ENCODE measurements around the gene GOLIM4. TPM values are rescaled to one million over a fixed set of nuclear protein-coding genes. Genes with fewer than 3 reads are reported as not detected.

Gene GOLIM4
- polyA plus RNA-seq, 1 of the 3 experiments (the other 2 are of a cell fraction): 42.3 TPM

GRCh38 chr3:168034152-168034928, 61.4 kb downstream of the GOLIM4 start (continued):
- TF ChIP-seq NFIC (IDR thresholded peaks at IDR 0.05; ENCODE audit: borderline replicate concordance) (peak; percentile 77), TAF1 (IDR thresholded peaks at IDR 0.05; ENCODE audit: borderline replicate concordance, low read depth, low read length) (no peak)

DNA sequence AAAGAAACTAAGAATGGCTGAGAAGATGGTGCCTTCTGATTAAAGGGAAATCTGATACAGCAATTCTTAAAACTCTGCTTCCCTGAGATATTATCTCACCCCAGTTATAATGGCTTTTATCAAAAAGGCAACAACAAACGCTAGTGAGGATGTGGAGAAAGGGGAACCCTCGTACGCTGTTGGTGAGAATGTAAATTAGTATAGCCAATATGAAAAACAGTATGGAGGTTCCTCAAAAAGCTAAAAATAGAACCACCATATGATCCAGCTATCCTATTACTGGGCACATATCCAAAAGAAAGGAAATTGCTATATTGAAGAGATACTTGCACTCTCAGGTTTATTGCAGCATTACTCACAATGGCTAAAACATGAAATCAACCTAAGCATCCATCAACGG, 65.1 kb downstream of the GOLIM4 start:
- H3K4me3 ChIP-seq (ENCODE audit: low read depth in 2 of 2, low read length in 1 of 2): no peak overlapping the region
- H4K20me1 ChIP-seq (ENCODE audit: insufficient read depth): no peaks in the 10 kb centered on the region; the same call in 1 of the 2 replicates
- no peaks in the 10 kb centered on the region for H3K27me3 ChIP-seq (ENCODE audit: insufficient read depth)
- peaks cover 7% of the 10 kb centered on the region; the same call in 1 of the 2 replicates for H3K79me2 ChIP-seq (ENCODE audit: insufficient read depth)
- H3F3A ChIP-seq (replicated peaks; ENCODE audit: insufficient read depth): peaks cover 23% of the 10 kb centered on the region
- ChIA-PET CTCF (interaction anchor here (1.8 to 4.7 kb wide), 3 partner anchors 10 to 135 kb away, joined by 8 to 24 read pairs (median 12); no protein-coding TSS in a partner anchor), POLR2A (no interaction called here)
- H3K36me3 ChIP-seq (replicated peaks in 1 of 2; ENCODE audit: control insufficient read depth in 1 of 2, insufficient read depth in 2 of 2, low read length in 1 of 2): peaks cover 46 to 62% of the 10 kb centered on the region in 2 experiments
- H3K9me2 ChIP-seq: no peaks in the 10 kb centered on the region
- H2AFZ ChIP-seq (ENCODE audit: low read depth): no peak overlapping the region
- no peak for DNase-seq
- TF ChIP-seq, protein P1, sequence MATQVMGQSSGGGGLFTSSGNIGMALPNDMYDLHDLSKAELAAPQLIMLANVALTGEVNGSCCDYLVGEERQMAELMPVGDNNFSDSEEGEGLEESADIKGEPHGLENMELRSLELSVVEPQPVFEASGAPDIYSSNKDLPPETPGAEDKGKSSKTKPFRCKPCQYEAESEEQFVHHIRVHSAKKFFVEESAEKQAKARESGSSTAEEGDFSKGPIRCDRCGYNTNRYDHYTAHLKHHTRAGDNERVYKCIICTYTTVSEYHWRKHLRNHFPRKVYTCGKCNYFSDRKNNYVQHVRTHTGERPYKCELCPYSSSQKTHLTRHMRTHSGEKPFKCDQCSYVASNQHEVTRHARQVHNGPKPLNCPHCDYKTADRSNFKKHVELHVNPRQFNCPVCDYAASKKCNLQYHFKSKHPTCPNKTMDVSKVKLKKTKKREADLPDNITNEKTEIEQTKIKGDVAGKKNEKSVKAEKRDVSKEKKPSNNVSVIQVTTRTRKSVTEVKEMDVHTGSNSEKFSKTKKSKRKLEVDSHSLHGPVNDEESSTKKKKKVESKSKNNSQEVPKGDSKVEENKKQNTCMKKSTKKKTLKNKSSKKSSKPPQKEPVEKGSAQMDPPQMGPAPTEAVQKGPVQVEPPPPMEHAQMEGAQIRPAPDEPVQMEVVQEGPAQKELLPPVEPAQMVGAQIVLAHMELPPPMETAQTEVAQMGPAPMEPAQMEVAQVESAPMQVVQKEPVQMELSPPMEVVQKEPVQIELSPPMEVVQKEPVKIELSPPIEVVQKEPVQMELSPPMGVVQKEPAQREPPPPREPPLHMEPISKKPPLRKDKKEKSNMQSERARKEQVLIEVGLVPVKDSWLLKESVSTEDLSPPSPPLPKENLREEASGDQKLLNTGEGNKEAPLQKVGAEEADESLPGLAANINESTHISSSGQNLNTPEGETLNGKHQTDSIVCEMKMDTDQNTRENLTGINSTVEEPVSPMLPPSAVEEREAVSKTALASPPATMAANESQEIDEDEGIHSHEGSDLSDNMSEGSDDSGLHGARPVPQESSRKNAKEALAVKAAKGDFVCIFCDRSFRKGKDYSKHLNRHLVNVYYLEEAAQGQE (IDR thresholded peaks at IDR 0.05; ENCODE audit: low read depth, low read length): no peak
- peak in 1 of 2 experiments; percentile 52; a peak in 1 of 4 replicates for TF ChIP-seq EP300 (IDR thresholded peaks at IDR 0.05; ENCODE audit: borderline replicate concordance in 1 of 2, low read depth in 1 of 2, low read length in 1 of 2)
- TF ChIP-seq, protein P2, sequence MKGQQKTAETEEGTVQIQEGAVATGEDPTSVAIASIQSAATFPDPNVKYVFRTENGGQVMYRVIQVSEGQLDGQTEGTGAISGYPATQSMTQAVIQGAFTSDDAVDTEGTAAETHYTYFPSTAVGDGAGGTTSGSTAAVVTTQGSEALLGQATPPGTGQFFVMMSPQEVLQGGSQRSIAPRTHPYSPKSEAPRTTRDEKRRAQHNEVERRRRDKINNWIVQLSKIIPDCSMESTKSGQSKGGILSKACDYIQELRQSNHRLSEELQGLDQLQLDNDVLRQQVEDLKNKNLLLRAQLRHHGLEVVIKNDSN (IDR thresholded peaks at IDR 0.05; ENCODE audit: borderline replicate concordance, low read depth): 0 out of 2 replicates have a peak, but pooled peaks have one; percentile 20
- TF ChIP-seq TCF12 (IDR thresholded peaks at IDR 0.05): peak; percentile 66
- no peak for TF ChIP-seq USF2 (IDR thresholded peaks at IDR 0.05; ENCODE audit: borderline replicate concordance, low read depth, low read length)
- no peak for TF ChIP-seq MXI1 (IDR thresholded peaks at IDR 0.05; ENCODE audit: low read depth, low read length)
- no peak for TF ChIP-seq FOSL2 (IDR thresholded peaks at IDR 0.05; ENCODE audit: borderline replicate concordance, low read depth)
- peak; percentile 12; the same call in 1 of the 2 replicates for TF ChIP-seq NFIC (IDR thresholded peaks at IDR 0.05; ENCODE audit: borderline replicate concordance)
- TF ChIP-seq PBX3 (IDR thresholded peaks at IDR 0.05): peak; percentile 15; the same call in 1 of the 2 replicates
- TF ChIP-seq JUND (IDR thresholded peaks at IDR 0.05): peak; percentile 36; the same call in 1 of the 2 replicates
- TF ChIP-seq, protein P3, sequence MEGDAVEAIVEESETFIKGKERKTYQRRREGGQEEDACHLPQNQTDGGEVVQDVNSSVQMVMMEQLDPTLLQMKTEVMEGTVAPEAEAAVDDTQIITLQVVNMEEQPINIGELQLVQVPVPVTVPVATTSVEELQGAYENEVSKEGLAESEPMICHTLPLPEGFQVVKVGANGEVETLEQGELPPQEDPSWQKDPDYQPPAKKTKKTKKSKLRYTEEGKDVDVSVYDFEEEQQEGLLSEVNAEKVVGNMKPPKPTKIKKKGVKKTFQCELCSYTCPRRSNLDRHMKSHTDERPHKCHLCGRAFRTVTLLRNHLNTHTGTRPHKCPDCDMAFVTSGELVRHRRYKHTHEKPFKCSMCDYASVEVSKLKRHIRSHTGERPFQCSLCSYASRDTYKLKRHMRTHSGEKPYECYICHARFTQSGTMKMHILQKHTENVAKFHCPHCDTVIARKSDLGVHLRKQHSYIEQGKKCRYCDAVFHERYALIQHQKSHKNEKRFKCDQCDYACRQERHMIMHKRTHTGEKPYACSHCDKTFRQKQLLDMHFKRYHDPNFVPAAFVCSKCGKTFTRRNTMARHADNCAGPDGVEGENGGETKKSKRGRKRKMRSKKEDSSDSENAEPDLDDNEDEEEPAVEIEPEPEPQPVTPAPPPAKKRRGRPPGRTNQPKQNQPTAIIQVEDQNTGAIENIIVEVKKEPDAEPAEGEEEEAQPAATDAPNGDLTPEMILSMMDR (IDR thresholded peaks at IDR 0.05): no peak
- peak; percentile 81 for TF ChIP-seq MEF2A (IDR thresholded peaks at IDR 0.05; ENCODE audit: borderline replicate concordance, low read depth)
- no peak for TF ChIP-seq RCOR1 (IDR thresholded peaks at IDR 0.05; ENCODE audit: low read length)
- WGBS (ENCODE audit: low lambda C conversion rate): 58% methylated on average over 4 of the region's 4 CpGs
- H3K27ac ChIP-seq (ENCODE audit: low read depth in 2 of 2, low read length in 1 of 2): peak overlapping the region in 1 of 2 experiments; percentile 2; a peak in 1 of 4 replicates
- peaks cover 0 to 15% of the 10 kb centered on the region in 2 experiments; a peak in 2 of 4 replicates for H3K4me1 ChIP-seq (ENCODE audit: control insufficient read depth in 1 of 2, insufficient read depth in 2 of 2, low read depth in 1 of 2, low read length in 1 of 2)
- H3K9ac ChIP-seq: no peak overlapping the region
- no peak overlapping the region for H3K4me2 ChIP-seq
- no peaks in the 10 kb centered on the region for H3K9me3 ChIP-seq
